NCI-H2107 treated with DMSO at 0.1 percent for 48 hours (cell line): ENCODE results near the gene WNT1.

Experiments used
- DNase-seq: peaks from one replicate; lab custom pipeline; 2025; ENCODE audit not compliant: unreplicated experiment; lab: John Stamatoyannopoulos, UW

Gene WNT1

GRCh38 chr12:48960834-48961233 lies 17.3 kb upstream of the WNT1 start:
- no peak for DNase-seq

GRCh38 chr12:48961331-48961730 lies 16.8 kb upstream of the WNT1 start:
- DNase-seq = no peak

GRCh38 chr12:48961801-48962200 lies 16.3 kb upstream of the WNT1 start:
- no peak for DNase-seq

GRCh38 chr12:48965298-48965838 lies 12.8 kb upstream of the WNT1 start:
- DNase-seq = no peak

- DNase-seq = no peak
Observed at GRCh38 chr12:48966177-48966895, 11.8 kb upstream of the WNT1 start.

- DNase-seq = no peak
Observed at GRCh38 chr12:48967991-48968390, 10.1 kb upstream of the WNT1 start.

- DNase-seq = no peak
Observed at GRCh38 chr12:48968467-48968866, 9.7 kb upstream of the WNT1 start.

GRCh38 chr12:48969160-48969771 lies 8.9 kb upstream of the WNT1 start:
- no peak for DNase-seq

GRCh38 chr12:48969833-48970701 lies 8.1 kb upstream of the WNT1 start:
- DNase-seq = no peak

- no peak for DNase-seq
Observed at GRCh38 chr12:48970702-48971334, 7.3 kb upstream of the WNT1 start.

- DNase-seq = no peak
Observed at GRCh38 chr12:48972213-48972951, 5.7 kb upstream of the WNT1 start.

GRCh38 chr12:48972952-48973483 lies 5.1 kb upstream of the WNT1 start:
- no peak for DNase-seq

- DNase-seq = no peak
Observed at GRCh38 chr12:48973531-48973930, 4.6 kb upstream of the WNT1 start.

GRCh38 chr12:48973941-48974673 lies 4.0 kb upstream of the WNT1 start:
- DNase-seq = no peak

- DNase-seq = no peak
Observed at GRCh38 chr12:48977290-48978281, 536 bp upstream of the WNT1 start.

GRCh38 chr12:48978741-48979601 lies 849 bp downstream of the WNT1 start:
- no peak for DNase-seq

GRCh38 chr12:48979602-48980388 lies 1.7 kb downstream of the WNT1 start:
- no peak for DNase-seq
